ENCODE data around the gene KCP.
A peak's percentile ranks its signal among the peaks of the same experiment; 100 is the strongest.

The KCP gene

DNA sequence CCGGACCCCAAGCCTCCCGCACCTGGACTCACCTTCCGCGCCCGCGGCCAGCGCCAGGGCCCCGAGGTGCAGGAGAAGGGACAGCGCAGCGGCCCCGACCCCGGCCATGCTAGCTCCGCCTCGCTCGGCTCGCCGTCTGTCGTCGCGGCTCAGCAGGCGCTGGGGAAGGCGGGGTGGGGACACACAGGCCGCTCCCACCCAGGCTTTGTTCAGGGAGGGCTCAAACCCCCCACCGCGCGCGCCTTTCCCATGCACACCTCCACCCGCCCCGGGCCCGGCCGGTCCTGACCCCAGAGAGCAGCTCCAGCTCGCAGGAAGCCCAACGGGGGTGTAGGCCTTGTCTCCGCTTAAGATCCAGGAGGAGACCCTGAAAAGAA is at the start of gene KCP:
TSS of gene KCP (minus strand) at position 141 of the 377 bp plus-strand sequence. CDS start at position 108, 33 bp downstream.
- Mint-ChIP-seq H3K27me3 (peaks cover 19% of the 10 kb centered on the region), H3K27ac (no peak within 1 kb of the TSS), H3K9me3 (no peaks in the 10 kb centered on the region), H3K36me3 (no peaks in the 10 kb centered on the region), H3K4me1 (peaks cover 13% of the 10 kb centered on the region), H3K4me3 (peak within 1 kb of the TSS; percentile 3)
- DNase-seq (ENCODE audit: low spot score in 2 of 2), result no peak
- no peak for ATAC-seq (ENCODE audit: low read depth)

DNA sequence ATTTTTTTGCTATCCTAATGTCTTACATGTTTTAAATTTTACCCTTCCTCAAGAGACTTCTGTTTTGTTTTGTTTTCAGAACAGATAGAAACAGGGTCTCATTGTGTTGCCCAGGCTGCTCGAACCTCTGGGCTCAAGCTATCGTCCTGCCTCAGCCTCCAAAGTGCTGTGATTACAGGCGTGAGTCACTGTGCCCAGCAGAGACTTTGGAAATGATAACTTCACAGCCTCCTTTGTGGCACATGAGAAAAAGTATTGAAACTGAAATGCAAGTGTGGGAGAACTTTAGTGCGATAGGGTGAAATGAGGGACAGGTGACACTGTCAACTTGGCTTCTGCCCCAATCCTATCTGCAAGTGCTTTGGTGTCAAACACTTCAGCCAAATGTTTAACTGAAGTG is 48.8 kb upstream of the KCP start:
- no peak for ATAC-seq (ENCODE audit: low read depth)
- H3K4me1 Mint-ChIP-seq, result peaks cover 25% of the 10 kb centered on the region
- no peaks in the 10 kb centered on the region for H3K27me3 Mint-ChIP-seq
- no peak overlapping the region for H3K4me3 Mint-ChIP-seq
- no peak for DNase-seq (ENCODE audit: low spot score in 2 of 2)
- peaks cover 36% of the 10 kb centered on the region for H3K36me3 Mint-ChIP-seq
- H3K9me3 Mint-ChIP-seq, result no peaks in the 10 kb centered on the region
- H3K27ac Mint-ChIP-seq, result peak overlapping the region; percentile 98

DNA sequence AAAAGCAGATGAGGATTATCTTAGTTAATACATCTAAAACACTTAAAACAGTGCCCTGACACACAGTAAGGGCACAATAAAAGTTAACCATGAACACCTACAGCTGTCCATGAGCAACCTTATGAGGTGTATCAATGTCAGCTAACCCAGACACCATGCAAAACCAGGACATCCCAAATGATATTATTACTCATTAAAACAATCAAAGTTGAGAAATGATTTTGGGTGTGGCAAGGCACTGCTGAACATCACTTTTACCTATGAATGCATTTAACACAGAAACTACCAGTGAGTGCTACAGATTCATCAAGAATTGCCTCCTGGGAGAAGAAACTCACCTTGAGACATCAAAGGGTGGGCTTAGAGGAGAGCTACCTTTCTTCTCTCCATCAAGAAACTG is 45.5 kb upstream of the KCP start:
- Mint-ChIP-seq H3K27ac (peak overlapping the region; percentile 98), H3K4me1 (peaks cover 25% of the 10 kb centered on the region), H3K9me3 (no peaks in the 10 kb centered on the region), H3K36me3 (peaks cover 31% of the 10 kb centered on the region), H3K27me3 (no peaks in the 10 kb centered on the region), H3K4me3 (no peak overlapping the region)
- ATAC-seq (ENCODE audit: low read depth) (no peak), DNase-seq (ENCODE audit: low spot score in 2 of 2) (no peak)

DNA sequence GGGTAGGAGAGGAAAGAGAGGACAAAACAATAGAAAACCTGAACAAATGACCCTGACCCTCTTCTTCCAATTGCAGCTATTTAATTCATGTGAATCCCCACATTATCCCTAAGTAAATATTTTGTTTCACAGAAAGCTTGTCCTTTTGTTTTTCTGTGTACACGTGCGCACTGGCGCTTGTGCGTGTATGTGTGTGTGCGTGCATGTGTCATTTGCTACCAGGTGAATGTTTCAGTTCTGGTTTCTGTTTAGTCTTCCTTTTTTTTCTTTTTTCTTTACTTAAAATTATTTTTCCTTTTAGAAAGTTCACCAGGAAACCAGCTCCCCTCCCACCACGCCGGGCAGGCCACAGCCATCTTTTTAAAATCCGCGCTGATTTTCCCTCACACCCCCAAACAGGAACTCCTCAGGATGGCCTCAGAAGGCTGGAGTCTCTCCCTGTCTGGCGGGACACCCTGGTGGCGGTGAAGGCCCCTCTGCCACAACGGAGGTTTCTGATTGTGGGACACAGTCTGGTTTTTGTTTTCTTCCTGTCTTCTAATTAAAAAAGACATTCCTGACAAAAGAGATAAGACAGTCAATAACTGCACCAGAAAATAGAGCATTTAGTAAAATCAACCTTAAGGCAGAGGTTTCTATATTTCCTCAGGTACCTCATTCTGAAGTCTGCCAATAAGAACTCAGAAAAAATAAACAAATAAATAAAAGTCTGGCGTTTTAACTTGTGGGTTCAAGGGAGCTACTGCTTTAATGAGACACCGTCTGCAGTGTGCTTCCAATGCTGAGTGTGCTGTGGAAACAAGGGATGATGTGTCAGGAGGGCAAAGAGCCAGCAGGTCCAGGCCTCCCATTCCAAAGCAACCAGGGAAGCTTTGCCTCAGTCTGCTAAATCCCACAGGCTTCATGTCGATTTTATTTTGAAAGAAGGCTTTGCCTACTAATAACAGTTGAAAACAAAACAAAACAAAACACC is 44.6 kb upstream of the KCP start:
- Mint-ChIP-seq H3K4me1 (peaks cover 25% of the 10 kb centered on the region), H3K36me3 (peaks cover 37% of the 10 kb centered on the region), H3K9me3 (no peaks in the 10 kb centered on the region), H3K27ac (peak overlapping the region; percentile 98), H3K4me3 (peak overlapping the region; percentile 71), H3K27me3 (no peaks in the 10 kb centered on the region)
- ATAC-seq (ENCODE audit: low read depth) (peak; percentile 93), DNase-seq (ENCODE audit: low spot score in 2 of 2) (peak in 1 of 2 donors; percentile 46)

DNA sequence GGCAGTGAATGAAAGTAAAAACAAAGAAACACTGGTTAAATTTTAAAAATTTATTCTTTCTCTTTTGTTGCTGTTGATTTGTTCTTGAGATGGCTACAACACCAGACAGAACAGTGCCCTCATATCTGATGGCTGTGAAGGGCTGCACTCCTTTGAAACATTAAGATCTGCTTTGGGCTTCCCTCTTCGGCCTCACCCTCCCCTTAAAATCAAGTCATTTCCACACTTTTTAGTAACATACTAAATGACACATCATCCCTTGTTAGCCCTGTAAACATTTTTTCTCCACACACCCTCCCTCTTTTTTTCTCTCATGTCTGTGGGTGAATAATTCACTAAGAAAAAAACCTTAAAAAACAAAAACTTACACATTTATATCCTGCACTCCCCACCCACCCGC is 43.6 kb upstream of the KCP start:
- no peaks in the 10 kb centered on the region for H3K9me3 Mint-ChIP-seq
- peaks cover 33% of the 10 kb centered on the region for H3K36me3 Mint-ChIP-seq
- H3K27ac Mint-ChIP-seq, result peak overlapping the region; percentile 98
- ATAC-seq (ENCODE audit: low read depth) (no peak), DNase-seq (ENCODE audit: low spot score in 2 of 2) (no peak)
- peaks cover 25% of the 10 kb centered on the region for H3K4me1 Mint-ChIP-seq
- H3K4me3 Mint-ChIP-seq, result no peak overlapping the region
- no peaks in the 10 kb centered on the region for H3K27me3 Mint-ChIP-seq

DNA sequence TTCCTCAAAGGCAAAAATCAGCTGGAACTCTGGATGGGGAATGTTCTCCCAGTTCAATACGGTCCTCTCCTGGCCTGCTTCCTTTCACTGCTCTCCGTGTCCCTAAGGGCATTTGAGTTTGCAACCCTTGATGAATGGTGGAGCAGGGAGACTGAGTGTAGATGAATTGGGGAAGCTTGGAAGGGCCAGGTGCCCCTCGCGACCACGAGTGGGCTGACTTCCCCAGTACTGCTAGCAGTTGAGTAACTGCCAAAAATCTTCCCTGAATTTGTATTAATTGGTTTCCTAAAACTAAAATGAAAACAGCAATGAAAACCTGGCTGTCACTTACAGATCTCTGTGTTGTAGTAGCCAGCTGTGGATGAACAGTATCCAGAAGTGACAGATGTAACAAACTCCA is 40.8 kb upstream of the KCP start:
- Mint-ChIP-seq H3K4me1 (peaks cover 27% of the 10 kb centered on the region), H3K27ac (peak overlapping the region; percentile 50), H3K9me3 (no peaks in the 10 kb centered on the region), H3K36me3 (peaks cover 29% of the 10 kb centered on the region), H3K4me3 (no peak overlapping the region), H3K27me3 (no peaks in the 10 kb centered on the region)
- ATAC-seq (ENCODE audit: low read depth) (no peak), DNase-seq (ENCODE audit: low spot score in 2 of 2) (no peak)

DNA sequence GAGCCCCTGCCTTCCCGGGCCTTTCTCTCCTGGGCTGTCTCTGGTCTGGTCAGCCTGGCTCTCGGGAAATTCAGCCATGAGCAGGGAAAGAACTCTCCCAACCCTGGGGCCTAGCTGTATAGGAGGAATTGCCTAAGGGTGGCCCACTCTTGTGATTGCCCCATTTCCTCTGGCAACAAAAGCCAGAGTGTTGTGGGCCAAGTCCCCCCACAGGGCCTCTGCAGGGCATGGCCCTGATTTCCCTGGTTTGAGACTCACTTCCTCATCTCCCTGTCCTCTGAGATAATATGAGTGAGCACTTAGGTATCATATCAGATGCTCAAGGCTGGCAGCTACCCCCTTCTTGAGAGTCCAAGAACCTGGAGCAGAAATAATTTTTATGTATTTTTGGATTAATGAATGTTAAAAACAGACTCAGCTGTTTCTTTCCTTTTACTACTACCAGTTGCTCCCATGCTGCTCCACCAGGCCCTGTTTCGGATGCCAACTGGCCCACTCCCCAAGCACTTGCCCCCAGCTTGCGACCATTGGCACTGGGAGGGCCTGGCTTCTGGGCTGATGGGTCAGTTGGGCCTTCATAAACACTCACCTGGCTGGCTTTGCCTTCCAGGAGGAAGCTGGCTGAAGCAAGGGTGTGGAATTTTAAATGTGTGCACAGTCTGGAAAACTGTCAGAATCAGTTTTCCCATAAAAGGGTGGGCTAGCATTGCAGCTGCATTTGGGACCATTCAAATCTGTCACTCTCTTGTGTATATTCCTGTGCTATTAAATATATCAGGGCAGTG is 38.7 kb upstream of the KCP start:
- Mint-ChIP-seq H3K27me3 (no peaks in the 10 kb centered on the region), H3K27ac (no peak overlapping the region), H3K4me1 (peaks cover 20% of the 10 kb centered on the region), H3K9me3 (no peaks in the 10 kb centered on the region), H3K4me3 (no peak overlapping the region), H3K36me3 (peaks cover 31% of the 10 kb centered on the region)
- ATAC-seq (ENCODE audit: low read depth) (no peak), DNase-seq (ENCODE audit: low spot score in 2 of 2) (no peak)

DNA sequence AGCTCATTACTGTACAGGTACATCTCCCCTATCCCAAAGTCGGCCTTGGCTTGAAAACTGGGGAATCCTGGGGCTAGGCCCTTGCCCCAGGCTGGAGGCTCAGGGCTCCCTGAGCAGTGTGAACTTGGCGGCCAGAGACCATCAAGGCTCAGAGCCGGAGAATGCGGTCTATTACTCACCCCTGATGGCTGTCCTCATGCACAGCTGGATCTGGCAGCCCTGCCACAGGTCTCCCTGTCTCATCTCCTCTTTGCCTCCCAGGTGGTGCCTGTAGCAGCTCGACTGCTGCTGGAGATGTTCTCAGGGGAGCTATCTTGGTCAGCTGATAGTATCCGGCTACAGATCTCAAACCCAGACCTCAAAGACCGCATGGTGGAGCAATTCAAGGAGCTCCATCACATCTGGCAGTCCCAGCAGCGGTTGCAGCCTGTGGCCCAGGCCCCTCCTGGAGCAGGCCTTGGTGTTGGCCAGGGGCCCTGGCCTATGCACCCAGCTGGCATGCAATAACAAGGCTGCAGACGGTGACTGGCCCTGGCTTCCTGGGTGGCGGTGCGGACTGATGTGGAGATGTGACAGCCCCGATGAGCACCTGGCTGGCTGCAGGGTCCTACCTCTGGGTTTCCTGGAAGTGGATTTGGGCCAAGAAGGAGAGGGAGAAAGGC is 37.9 kb upstream of the KCP start:
- Mint-ChIP-seq H3K27ac (peak overlapping the region; percentile 73), H3K27me3 (no peaks in the 10 kb centered on the region), H3K36me3 (peaks cover 34% of the 10 kb centered on the region), H3K4me1 (peaks cover 15% of the 10 kb centered on the region), H3K9me3 (no peaks in the 10 kb centered on the region), H3K4me3 (no peak overlapping the region)
- no peak for ATAC-seq (ENCODE audit: low read depth)
- DNase-seq (ENCODE audit: low spot score in 2 of 2), result no peak

DNA sequence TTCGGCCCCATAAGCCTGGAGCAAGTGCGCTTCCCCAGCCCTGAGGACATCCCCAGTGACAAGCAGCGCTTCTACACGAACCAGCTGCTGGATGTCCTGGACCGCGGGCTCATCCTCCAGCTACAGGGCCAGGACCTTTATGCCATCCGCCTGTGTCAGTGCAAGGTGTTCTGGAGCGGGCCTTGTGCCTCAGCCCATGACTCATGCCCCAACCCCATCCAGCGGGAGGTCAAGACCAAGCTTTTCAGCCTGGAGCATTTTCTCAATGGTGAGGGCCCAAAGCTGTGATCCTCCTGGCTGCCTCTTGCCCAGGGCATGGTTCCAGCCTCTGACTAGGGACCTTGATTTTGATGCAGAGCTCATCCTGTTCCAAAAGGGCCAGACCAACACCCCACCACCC is 37.3 kb upstream of the KCP start:
- Mint-ChIP-seq H3K27me3 (no peaks in the 10 kb centered on the region), H3K4me1 (peaks cover 9% of the 10 kb centered on the region), H3K36me3 (peaks cover 32% of the 10 kb centered on the region), H3K4me3 (no peak overlapping the region), H3K9me3 (no peaks in the 10 kb centered on the region), H3K27ac (peak overlapping the region; percentile 73)
- ATAC-seq (ENCODE audit: low read depth), result no peak
- DNase-seq (ENCODE audit: low spot score in 2 of 2), result no peak

DNA sequence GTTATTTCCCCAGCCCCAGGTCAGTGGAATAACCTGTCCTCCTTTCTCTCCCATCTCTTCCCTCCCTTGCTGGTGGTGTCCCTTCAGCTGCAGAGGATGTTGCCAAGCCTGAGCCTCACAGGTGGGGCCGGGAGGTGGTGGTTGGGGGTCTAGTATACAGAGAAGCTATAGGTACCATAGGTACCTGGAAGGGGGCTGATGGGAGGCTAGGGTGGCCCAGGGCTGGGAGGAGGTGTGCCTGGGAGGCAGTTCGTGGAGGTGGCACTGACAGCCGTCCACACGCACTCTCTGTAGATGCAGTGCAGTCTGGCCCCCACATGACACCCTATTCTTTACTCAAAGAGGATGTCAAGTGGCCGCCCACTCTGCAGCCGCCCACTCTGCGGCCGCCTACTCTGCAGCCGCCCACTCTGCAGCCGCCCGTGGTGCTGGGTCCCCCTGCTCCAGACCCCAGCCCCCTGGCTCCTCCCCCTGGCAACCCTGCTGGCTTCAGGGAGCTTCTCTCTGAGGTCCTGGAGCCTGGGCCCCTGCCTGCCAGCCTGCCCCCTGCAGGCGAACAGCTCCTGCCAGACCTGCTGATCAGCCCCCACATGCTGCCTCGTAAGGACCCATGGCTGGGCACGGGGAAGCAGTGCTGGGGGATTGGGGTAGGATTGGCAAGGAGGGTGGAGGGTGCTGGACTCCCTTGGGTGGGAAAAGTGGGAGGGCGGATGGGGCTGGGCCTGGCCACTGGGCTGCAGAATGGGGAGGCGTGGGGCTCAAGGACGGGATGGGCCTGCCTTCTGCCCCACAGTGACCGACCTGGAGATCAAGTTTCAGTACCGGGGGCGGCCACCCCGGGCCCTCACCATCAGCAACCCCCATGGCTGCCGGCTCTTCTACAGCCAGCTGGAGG is 36.7 kb upstream of the KCP start:
- no peak overlapping the region for H3K27ac Mint-ChIP-seq
- no peak overlapping the region for H3K4me3 Mint-ChIP-seq
- no peaks in the 10 kb centered on the region for H3K9me3 Mint-ChIP-seq
- H3K36me3 Mint-ChIP-seq, result peaks cover 32% of the 10 kb centered on the region
- ATAC-seq (ENCODE audit: low read depth), result peak; percentile 55
- no peak for DNase-seq (ENCODE audit: low spot score in 2 of 2)
- H3K27me3 Mint-ChIP-seq, result no peaks in the 10 kb centered on the region
- H3K4me1 Mint-ChIP-seq, result peaks cover 9% of the 10 kb centered on the region

DNA sequence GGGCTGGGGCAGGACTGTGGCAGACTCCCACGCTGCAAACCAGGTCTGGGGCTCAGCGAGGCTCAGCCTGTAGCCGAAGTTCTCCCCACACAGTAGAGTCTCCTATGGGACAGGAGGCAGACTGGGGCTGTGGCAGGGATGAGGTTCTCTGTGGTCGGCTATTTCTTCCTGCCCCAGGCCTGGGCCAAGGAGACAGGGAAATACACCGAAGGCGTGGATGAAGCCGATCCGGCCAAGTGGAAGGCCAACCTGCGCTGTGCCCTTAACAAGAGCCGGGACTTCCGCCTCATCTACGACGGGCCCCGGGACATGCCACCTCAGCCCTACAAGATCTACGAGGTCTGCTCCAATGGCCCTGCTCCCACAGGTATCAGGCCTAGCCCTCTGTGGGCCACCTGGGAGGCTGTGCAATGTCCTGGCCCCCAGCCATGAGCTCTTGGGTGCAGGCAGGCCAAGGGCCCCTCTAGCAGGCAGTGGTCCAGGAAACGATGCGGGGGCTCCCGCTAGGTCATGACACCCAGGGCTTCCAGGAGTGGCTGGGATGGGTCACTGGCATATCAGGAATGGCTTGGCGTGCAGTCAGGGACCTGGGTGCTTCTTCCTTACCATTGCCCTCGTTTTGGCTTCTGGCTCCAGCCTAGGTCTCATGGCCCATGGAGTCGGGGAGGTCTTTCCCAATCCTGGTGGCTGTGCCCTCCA is 35.3 kb upstream of the KCP start:
- Mint-ChIP-seq H3K9me3 (no peaks in the 10 kb centered on the region), H3K27ac (no peak overlapping the region), H3K4me3 (no peak overlapping the region), H3K27me3 (no peaks in the 10 kb centered on the region), H3K4me1 (peaks cover 17% of the 10 kb centered on the region), H3K36me3 (peaks cover 27% of the 10 kb centered on the region)
- DNase-seq (ENCODE audit: low spot score in 2 of 2), result no peak
- no peak for ATAC-seq (ENCODE audit: low read depth)

DNA sequence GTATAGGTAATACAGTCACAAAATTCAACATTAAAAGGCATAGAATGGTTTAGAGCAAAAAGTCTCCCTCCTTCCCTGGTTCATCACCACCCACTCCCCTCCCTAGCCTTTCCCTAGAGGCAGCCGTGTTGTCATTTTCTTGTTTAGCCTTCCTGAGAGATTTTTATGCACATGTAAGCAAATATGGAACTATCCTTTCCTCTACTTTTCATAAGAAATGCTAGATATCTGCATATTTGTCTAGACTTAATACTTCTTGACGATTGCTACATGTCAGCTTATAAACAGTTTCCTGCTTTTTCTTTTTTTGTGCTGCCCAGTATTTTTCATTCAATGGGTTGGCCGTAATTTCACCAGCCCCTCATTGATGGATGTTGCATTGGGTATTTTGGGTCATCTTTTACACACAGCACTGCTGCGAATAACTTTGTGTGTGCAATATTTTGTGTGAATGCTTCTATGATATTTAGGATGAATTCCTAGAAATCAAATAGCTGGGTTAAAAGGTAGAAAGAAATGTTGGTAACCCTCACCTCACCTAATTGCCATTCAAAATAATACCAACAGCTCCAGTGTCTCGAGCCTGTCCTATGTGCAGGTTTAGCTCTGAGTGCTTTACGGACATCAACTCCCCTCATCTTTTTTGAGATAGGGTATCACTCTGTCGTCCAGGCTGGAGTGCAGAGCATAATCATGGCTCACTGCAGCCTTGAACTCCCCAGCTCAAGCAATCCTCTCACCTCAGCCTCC is 34.2 kb upstream of the KCP start:
- Mint-ChIP-seq H3K9me3 (no peaks in the 10 kb centered on the region), H3K27me3 (no peaks in the 10 kb centered on the region), H3K27ac (no peak overlapping the region), H3K36me3 (peaks cover 19% of the 10 kb centered on the region), H3K4me3 (no peak overlapping the region), H3K4me1 (peaks cover 28% of the 10 kb centered on the region)
- ATAC-seq (ENCODE audit: low read depth) (no peak), DNase-seq (ENCODE audit: low spot score in 2 of 2) (no peak)

Data from memory B cell (primary cell).